ENCODE measurements around the gene ITGA1.

The ITGA1 gene

DNA sequence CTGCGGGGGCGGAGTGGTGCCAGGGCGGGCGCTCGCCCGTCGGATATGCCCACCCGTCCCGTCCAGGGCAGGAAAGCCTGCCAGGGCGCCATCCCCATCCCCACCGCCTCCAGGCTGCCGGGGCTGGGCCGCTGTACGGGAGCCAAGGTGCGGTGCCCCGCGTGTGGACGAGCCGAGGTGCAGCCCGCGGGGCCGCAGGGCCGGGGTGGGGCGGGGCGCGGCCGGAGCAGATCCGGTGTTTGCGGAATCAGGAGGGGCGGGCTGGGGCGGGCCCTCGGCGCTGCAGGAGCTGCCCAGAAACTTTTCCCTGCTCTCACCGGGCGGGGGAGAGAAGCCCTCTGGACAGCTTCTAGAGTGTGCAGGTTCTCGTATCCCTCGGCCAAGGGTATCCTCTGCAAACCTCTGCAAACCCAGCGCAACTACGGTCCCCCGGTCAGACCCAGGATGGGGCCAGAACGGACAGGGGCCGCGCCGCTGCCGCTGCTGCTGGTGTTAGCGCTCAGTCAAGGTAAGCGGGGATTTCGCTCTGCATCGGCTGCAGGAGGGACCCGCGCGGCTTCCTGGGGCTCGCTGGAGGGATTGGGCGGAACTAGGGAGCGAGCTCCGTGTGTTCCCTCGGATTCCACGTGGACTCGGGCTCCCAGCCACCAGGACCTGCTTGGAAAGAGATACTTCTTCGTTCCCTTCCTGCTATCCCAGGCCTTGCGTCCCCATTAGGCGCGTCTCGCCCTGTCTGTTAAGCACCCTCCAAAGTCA, 201.5 kb downstream of the ITGA1 start, which contains the start of gene ITGA2:
Gene ITGA2, plus strand, starts transcription at position 328 of the 756 bp plus-strand sequence. Its CDS starts 117 bp downstream, at position 445.
- H3K27me3 Mint-ChIP-seq (ENCODE audit: low read depth, poor library complexity) = peaks cover 88% of the 10 kb centered on the region

DNA sequence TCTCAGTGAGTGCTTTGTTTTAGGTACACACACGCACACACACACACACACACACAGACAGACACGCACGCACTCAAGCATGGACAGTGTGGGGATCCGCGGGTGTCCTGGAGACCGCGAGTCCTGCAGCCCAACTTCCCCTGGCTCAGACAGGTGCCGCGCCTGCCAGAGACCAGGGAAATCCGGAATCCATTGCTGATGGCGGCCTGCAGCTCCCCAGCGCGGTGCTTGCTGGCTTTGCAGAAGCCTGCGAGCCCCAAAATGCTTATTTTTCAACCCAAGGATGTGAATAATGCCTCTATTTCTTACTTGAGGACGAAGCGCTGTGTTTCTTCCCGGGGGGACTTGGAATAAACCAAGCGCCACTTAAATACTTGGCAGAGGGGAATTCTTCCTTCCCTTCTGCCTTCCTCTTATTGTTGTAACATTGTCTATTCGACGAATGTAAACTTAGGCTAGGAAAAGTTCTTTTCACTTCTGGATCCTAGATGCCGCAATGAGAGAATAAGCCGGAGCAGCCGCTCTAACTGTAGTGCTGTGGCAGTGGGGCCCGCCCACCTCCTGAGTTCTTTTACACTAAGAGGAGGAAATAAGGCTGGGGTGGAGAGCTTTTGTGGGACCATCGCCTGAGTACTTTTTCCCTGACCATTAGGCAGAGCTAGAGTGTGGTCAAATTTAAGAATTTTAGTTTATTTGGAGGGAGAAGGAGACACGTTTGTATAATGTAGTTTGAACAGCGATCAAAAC, 202.2 kb downstream of the ITGA1 start:
- peaks cover 19% of the 10 kb centered on the region for H3K9me3 Mint-ChIP-seq
- no peak for TF ChIP-seq CTCF (IDR thresholded peaks at IDR 0.05)
- no peak overlapping the region for H3K27ac Mint-ChIP-seq
- H3K4me3 Mint-ChIP-seq = peak overlapping the region; percentile 84
- H3K27me3 Mint-ChIP-seq (ENCODE audit: low read depth, poor library complexity) = peaks cover 80% of the 10 kb centered on the region
- DNase-seq = peak; percentile 39
- peaks cover 10% of the 10 kb centered on the region for H3K36me3 Mint-ChIP-seq (ENCODE audit: low read depth)
- H3K4me1 Mint-ChIP-seq = peaks cover 6% of the 10 kb centered on the region

More for the DNA sequence above, 201.5 kb downstream of the ITGA1 start, which contains the start of gene ITGA2:
- H3K27ac Mint-ChIP-seq = no peak within 1 kb of the TSS
- H3K4me1 Mint-ChIP-seq = peaks cover 6% of the 10 kb centered on the region
- peak within 1 kb of the TSS; percentile 84 for H3K4me3 Mint-ChIP-seq
- TF ChIP-seq CTCF (IDR thresholded peaks at IDR 0.05) = no peak
- DNase-seq = peak; percentile 66
- peaks cover 19% of the 10 kb centered on the region for H3K9me3 Mint-ChIP-seq
- H3K36me3 Mint-ChIP-seq (ENCODE audit: low read depth) = peaks cover 10% of the 10 kb centered on the region

- Mint-ChIP-seq H3K36me3 (ENCODE audit: low read depth) (peaks cover 10% of the 10 kb centered on the region), H3K4me3 (peak overlapping the region; percentile 84), H3K9me3 (peaks cover 19% of the 10 kb centered on the region), H3K27ac (no peak overlapping the region), H3K4me1 (peaks cover 6% of the 10 kb centered on the region), H3K27me3 (ENCODE audit: low read depth, poor library complexity) (peaks cover 74% of the 10 kb centered on the region)
- DNase-seq = no peak
- no peak for TF ChIP-seq CTCF (IDR thresholded peaks at IDR 0.05)
Measured at GRCh38 chr5:52990528-52990925, 202.8 kb downstream of the ITGA1 start.

- TF ChIP-seq CTCF (IDR thresholded peaks at IDR 0.05) = no peak
- no peak overlapping the region for H3K4me3 Mint-ChIP-seq
- H3K9me3 Mint-ChIP-seq = no peaks in the 10 kb centered on the region
- no peak overlapping the region for H3K27ac Mint-ChIP-seq
- peaks cover 6% of the 10 kb centered on the region for H3K4me1 Mint-ChIP-seq
- no peaks in the 10 kb centered on the region for H3K36me3 Mint-ChIP-seq (ENCODE audit: low read depth)
- DNase-seq = no peak
- H3K27me3 Mint-ChIP-seq (ENCODE audit: low read depth, poor library complexity) = peaks cover 48% of the 10 kb centered on the region
Measured at GRCh38 chr5:52993367-52993766, 205.7 kb downstream of the ITGA1 start.

DNA sequence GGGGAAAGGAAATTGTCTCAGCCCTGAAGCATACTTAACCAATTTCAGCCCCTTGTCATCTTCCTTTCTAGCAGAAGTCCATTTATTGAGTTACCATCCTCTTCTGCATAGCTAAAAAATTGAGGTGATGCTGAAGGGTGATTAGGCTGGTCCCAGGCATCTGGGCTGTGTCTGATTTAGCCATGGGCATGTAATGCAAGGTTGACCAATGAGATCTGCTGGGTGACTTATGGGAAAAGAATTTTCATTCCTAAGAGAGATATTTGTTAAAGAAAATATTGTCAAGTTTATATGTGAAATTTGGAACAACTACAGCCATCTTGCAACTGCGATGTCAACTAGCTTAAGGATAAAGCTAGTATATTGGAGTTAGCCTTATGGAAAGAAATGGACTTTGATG, 206.6 kb downstream of the ITGA1 start:
- no peak for TF ChIP-seq CTCF (IDR thresholded peaks at IDR 0.05)
- DNase-seq = no peak
- Mint-ChIP-seq H3K27ac (no peak overlapping the region), H3K9me3 (no peaks in the 10 kb centered on the region), H3K27me3 (ENCODE audit: low read depth, poor library complexity) (peaks cover 42% of the 10 kb centered on the region), H3K36me3 (ENCODE audit: low read depth) (no peaks in the 10 kb centered on the region), H3K4me3 (no peak overlapping the region), H3K4me1 (peaks cover 6% of the 10 kb centered on the region)

All from nephron progenitor cell (in vitro differentiated cells).